ENCODE data around the gene CCL28.

DNA sequence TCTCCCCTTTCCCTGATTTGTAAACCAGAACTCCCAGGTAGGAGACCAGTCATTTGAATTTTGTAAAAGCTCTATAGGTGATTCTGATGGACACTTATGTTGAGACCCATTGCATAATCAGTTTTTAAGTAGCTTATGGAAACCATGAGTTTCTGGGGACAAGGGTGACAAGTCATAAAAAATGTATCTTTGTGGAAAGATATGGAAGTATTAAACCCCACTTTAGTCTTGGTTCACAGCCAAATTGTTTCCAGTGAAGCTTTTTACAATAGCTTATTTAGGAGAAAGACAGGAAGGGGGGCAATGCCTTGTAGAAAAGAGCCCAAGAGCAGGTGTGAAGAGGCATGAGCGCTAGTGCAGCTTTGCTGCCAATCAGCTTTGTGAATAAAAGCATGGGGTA, 453 bp upstream of the CCL28 start:
- TF ChIP-seq, protein P1, sequence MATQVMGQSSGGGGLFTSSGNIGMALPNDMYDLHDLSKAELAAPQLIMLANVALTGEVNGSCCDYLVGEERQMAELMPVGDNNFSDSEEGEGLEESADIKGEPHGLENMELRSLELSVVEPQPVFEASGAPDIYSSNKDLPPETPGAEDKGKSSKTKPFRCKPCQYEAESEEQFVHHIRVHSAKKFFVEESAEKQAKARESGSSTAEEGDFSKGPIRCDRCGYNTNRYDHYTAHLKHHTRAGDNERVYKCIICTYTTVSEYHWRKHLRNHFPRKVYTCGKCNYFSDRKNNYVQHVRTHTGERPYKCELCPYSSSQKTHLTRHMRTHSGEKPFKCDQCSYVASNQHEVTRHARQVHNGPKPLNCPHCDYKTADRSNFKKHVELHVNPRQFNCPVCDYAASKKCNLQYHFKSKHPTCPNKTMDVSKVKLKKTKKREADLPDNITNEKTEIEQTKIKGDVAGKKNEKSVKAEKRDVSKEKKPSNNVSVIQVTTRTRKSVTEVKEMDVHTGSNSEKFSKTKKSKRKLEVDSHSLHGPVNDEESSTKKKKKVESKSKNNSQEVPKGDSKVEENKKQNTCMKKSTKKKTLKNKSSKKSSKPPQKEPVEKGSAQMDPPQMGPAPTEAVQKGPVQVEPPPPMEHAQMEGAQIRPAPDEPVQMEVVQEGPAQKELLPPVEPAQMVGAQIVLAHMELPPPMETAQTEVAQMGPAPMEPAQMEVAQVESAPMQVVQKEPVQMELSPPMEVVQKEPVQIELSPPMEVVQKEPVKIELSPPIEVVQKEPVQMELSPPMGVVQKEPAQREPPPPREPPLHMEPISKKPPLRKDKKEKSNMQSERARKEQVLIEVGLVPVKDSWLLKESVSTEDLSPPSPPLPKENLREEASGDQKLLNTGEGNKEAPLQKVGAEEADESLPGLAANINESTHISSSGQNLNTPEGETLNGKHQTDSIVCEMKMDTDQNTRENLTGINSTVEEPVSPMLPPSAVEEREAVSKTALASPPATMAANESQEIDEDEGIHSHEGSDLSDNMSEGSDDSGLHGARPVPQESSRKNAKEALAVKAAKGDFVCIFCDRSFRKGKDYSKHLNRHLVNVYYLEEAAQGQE (IDR thresholded peaks at IDR 0.05; ENCODE audit: insufficient read depth in 1 of 2, low read depth in 2 of 2, low read length in 2 of 2), result no peak
- no peak for TF ChIP-seq TAF1 (IDR thresholded peaks at IDR 0.05; ENCODE audit: borderline replicate concordance, insufficient read depth, low read length)
- TF ChIP-seq SIN3A (IDR thresholded peaks at IDR 0.05; ENCODE audit: borderline replicate concordance, insufficient read depth, low read length), result no peak
- TF ChIP-seq POLR2AphosphoS5 (IDR thresholded peaks at IDR 0.05; ENCODE audit: low read depth, low read length), result no peak
- TF ChIP-seq FOXP2 (optimal IDR thresholded peaks at IDR 0.05; ENCODE audit: borderline replicate concordance, extremely low read depth, extremely low read length, insufficient read depth), result no peak
